Measurements from ENCODE around the gene HRAS.
A peak's percentile ranks its signal among the peaks of the same experiment; 100 is the strongest.

Gene HRAS

DNA sequence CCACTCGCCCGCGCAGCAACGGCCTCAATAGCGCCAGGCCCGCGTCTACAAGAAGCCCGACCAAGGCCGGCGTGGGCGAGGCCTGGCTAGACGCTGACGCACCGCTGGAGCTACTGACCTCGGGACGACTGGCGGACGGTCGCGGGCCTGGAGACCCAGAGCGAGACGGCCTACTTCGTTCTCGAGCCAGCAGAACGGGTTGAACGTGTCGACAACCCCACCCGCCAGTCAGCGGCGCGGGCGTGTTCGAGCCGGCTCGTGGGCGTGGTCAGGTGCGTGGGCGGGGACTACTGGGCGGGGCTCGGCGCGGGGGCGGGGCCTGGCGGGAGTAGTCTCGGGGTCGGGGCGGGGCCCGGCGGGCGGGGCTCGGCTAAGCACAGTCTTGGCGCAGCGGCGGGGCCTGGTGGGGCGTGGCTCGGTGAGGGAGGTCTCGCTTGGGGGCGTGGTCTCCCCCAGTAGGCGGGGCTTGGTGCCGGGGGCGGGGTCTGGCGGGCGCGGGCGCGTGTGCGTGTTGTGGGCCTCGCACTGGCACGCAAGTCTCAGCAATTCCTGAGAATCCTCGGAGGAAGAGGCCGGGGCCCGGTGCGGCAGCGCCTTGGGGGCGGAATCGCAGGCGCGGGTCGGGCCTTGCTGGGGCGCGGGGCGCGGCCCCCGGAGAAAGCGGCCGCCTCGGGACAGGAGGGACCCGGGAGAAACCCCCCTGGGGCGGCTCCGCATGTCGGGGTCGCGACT, 28.2 kb downstream of the HRAS start, which contains the start of gene RNH1:
Gene RNH1 (minus strand): TSS at position 248 of the 732 bp plus-strand sequence. CDS start 5,080 bp downstream, outside the sequence.
- DNase-seq = peak; percentile 100

DNA sequence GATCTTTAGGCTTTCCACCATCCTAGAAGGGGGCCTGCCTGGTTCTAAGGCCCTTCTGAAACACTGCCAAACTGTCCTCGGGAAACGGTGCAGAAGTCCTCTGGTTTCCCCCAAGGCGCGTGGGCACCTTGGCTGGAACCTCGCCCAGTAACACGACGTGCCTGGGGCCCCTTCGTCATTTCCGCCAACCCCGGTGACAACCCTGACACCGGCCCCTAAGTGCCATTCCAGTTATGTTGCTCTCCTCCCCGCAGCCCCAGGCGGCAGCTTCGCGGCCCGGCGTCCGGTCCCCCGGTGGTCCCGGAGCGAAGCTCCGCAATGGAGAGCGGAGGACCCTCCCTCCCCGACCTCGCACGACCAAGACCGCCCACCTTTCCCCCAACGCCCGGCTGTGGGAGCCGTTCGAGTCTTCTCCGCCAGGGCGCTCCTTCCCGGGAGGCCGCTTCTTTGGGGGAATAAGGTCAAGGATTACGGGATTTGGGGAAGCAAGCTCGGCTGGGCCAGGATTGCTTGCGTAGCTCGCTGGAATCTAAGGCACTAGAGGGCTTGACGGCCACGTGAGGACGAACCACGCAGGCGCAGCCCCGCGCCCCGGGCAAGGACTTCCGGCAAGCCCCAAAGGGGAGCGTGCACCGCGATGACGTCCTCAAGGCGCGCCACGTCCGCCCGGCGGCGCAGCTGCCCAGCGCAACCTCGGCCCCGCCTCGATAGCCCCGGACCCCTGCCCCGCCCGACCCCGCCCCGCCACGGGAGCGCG, 29.0 kb downstream of the HRAS start:
- DNase-seq = peak; percentile 99

DNA sequence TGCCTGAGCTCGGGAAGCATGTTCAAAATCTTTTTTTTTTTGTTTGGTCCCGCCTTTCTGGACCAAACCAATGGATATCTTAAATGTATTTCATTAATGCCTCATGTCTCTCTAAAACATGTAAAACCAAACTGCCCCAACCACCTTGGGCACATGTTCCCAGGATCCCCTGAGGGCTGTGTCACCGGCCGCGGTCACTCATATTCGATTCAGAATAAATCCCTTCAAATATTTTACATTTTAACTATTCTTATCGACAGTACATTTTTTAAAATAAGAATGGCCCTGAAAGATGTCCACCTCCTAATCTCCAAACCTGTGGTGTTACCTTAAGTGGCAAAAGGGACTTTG, 30.4 kb downstream of the HRAS start:
- DNase-seq = no peak

DNA sequence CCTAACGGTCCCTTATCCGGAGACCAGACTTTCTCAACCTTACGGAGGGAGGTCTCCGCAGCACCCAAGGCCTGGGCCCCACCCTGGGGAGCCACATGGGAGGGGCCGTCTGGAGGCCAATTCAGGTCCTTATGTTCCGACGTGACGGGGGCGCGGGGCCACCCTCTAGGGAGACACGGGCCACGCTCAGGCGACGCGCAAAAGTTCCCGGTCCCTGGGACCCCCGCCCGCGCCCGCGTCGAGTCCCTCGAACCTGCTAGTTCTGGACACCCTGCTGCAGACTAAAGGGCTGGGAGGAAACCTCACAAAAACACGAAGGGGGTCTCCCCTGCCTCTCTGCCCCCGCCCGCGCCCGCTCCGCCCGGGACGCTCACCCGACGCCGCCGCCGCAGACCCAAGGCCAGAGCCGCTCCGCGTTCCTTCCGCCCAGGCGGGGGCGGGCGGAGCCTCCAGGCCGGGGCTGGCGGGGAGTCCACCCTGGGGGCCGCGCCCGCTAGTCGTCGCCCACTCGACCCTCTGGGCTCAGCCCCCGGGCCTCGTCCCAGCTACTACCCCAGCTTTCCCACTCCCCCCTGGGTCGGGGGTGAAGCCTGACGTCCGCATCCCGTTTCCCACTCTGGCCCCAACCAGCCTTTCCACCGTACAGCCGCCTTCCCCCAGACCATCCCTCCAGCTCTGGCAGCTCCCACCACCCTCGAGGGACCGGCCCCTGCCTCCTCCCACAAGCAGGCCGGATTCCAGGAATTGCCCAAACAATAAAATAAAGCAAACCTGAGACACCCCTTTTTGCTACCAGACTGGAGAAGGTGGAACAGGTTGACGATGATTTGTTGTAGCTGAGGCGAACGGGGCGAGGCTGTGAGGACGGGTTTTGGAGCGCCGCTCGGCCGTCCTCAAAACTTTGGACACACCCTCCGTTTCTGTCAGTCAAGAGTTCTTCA, 31.1 kb downstream of the HRAS start:
- DNase-seq = no peak

DNA sequence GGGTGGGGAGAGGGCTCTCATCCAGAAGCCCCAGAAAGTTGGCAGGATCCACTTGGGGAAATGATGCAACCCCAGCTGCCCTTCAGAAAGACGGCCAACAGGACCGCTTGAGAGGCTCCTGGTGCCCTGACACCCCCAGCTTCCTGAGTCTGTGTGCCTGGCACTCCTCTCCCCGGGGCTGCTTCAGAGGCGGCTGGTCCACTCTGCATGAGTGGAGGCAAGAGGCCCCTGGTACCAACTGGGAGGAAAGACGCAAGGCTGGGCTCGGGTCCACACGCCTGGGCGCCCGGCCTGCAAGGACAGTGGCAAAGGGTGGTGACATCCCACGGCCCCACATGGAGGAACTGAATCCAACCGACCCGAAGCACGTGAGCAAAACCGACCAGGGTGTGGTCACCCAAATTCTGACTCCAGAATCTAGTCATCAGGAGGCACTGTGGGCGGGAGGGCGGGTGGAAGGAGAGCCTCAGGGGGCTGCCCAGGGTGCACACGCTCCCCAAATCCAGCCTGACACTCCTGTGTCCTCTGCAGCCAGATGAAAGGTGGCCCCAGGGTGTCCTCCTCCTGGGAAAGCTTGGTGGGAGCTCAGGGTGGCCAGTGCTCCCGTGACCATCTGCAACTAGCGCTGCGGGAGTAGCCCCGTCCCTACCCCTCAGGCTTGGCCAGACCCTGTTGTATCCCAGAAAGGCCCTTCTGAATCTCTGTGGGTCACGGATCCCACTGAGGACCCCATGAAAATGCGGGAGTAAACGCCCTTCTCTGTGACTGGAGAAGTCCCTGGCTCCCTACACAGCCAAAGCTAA, 32.0 kb downstream of the HRAS start:
- peak; percentile 71 for DNase-seq

DNA sequence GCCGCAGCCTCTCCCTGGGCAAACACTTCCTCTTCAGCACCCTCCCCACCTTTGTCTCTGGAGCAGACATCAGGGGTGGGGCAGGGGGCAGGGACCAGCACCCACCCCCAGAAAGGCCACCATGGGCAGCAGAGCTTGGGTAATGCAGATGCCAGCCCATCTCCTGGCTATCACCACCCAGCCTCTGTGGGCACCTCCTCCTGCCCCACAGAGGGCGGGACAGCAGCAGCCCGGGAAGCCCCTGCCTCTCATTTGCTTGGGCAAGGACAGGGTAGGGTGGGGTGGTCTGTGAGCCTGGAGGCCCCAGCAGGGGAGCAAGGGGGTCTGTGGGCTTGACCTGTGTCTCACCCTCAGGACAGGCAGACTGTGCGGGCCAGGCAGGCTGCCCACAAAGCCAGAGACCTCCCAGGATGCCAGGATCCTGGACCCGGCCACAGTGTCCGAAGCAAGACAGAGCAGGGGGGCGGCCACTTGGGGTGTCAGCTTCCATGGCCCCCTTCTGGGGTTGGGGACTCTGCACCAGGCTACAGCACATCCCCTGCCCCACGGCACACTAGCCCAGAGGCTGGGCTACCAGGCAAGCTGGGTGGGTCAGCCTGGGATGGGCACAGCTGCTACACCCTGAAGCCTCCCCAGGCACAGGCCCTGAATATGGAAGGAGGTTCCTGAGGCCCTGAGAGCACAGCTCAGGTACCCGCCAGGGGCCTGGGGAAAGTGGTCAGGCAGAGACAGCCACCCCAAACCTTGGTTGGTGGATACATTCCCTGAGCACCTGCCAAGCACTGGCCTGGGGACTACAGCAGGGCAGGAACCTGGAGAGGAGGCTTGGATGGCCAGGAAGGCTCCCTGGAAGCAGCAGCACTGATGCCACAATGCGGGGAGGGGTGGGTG, 32.8 kb downstream of the HRAS start:
- no peak for DNase-seq

DNA sequence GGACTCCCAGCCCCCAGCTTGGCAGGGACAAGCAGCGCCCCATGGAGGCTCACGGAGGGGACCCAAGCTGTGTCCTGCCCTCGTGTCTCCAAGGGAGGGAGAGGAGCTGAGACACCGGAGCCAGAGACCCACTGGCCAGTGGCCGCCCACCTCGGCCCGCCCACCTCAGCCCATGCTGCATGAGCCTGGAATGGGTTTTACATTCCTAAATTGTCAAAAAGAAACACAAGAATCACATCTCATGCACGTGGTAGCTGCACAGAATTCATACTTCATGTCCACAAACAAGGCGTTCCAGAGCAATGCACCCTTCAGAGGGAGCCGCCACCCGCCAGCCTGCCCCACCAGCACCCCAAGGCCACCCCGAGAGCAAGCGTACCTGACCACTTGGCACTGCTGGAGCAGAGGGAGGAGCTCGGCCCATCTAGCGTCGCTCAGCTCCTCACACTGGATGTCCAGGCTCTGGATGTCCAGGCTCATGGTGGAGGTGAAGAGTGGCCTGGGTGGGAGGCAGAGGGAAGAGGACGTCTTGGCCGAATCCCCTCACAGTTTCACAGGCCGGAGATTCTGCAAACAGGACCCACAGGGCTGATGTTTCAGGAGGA, 33.6 kb downstream of the HRAS start:
- no peak for DNase-seq

DNA sequence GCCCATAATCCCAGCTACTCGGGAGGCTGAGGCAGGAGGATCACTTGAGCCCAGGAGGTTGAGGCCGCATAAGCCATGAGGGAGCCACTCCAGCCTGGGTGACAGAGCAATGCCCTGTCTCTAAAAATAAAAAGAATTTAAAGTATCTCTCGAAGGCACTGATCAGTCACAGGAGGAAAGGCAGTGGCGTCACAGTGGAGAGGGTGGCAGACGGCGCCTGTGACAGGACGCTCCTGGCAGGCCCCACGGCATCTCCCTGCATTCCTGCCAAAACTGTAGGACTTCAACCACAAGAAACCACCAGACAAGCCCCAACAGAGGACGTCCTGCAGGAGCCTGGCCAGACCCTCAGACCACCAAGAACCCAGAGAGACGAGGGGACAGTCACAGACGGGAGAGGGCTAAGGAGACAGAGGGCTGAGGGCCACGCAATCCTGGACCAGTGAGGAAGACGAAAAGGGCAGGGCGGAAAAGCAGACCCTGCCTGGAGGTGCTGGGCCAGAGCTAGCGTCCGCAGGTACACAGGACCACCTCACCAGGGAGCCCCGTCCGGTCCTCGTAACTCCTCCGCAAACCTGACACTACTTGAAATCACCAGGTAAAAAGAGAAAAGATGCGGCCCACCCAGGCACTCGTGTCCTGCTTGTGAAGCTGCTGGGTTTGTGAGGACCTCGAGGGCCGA, 34.2 kb downstream of the HRAS start:
- no peak for DNase-seq

DNA sequence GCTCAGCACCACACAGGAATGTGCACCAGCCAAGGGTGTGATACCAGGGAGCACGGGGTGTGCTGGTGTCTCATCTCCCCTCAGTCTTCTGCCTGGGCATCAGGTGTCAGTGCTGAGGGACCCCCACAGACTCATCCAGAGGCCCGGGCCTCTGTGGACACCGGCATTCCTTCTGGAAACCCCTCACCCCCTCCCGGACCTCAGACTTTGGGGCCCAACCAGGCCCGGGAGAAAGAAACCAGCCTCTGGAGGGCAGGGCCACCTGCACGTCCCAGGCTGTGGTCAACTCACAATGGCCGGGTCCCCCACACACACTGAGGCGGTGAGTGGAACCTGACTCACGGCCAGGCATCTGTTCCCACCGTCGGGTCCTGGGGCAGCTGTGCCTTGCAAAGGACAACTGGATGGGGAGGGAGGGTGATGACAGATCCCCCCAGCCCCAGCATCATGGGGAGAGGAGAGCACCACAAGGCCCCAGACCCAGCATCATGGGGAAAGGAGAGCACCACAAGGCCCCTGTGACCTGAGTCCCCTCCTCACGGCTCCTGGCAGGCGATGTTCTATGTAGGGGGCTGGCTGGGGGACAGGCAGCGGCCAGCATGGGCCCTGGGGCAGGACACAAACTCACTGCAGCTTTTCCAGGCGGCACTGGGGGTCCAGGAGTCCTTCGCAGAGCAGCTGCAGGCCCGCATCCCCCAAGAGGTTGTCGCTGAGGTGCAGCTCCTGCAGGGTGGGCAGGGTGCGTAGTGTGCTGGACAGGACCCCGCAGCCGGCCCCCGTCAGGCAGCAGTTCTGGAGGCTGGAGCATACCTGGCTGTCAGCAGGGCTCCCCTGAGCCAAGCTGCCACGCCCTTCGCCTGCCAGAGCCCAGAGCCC, 35.9 kb downstream of the HRAS start:
- no peak for DNase-seq

DNA sequence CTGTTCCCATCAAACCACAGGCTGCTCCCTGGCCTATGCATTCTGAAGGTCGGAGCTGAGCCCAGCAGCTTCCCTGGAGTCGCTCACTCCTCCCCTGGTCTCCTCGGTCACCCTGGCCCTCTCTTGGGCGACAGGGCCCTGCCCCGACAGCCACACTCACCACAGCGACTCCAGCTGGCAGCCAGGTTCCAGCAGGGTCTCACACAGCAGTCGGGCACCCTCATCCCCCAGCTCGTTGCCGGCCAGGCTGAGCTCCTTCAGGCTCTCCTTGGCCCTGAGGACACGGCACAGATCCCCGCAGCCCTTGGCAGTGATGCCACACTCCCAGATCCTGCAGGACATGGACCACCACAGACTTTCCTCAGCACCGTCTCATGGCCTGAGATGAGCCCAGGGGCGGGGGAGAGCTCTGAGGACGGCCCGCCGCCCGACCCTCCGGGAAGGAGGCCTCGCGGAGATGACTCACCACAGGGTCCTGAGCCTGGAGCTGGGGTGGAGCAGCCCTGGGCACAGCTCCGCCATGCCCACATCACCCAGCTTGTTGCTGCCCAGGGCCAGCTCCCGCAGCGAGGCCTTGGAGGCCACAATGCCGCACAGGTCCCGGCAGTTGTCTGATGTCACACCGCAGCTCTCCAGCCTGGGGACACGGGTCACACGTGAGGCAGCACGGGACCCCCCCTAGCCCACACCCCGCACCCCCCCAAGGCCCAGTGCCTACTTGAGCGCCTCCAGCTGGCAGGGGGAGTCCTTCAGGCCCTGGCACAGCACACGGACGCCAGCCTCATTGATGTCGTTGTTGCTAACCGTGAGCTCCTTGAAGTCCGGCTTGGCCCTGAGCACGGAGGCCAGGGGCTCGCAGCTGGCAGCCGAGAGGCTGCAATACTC, 36.8 kb downstream of the HRAS start:
- DNase-seq = no peak

DNA sequence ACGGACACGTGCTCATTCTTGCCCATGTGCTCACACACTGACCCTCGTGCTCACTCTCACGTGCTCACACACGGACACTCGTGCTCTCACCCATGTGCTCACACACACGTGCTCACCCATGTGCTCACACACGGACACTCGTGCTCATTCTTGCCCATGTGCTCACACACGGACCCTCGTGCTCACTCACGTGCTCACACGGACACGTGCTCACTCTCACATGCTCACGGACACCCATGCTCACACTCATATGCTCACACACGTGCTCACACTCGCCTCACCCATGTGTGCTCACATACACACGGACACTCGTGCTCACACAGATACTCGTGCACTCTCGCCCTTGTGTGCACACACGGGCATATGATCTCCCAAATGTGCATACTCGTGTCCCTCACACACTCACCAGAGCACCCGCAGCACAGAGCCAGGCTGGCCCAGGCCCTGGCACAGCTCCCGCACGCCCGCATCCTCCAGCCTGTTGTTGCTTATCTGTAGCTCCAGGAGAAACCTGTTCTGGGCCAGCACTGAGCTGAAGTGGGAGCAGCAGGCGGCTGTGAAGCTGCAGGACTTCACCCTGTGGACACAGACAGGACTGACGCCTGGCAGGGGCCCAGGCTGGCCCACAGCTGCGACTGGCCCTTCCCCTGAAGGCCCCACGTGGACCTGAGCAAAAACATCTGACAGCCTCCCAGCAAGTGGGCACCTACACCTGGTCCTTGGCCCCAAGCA, 37.6 kb downstream of the HRAS start:
- no peak for DNase-seq

DNA sequence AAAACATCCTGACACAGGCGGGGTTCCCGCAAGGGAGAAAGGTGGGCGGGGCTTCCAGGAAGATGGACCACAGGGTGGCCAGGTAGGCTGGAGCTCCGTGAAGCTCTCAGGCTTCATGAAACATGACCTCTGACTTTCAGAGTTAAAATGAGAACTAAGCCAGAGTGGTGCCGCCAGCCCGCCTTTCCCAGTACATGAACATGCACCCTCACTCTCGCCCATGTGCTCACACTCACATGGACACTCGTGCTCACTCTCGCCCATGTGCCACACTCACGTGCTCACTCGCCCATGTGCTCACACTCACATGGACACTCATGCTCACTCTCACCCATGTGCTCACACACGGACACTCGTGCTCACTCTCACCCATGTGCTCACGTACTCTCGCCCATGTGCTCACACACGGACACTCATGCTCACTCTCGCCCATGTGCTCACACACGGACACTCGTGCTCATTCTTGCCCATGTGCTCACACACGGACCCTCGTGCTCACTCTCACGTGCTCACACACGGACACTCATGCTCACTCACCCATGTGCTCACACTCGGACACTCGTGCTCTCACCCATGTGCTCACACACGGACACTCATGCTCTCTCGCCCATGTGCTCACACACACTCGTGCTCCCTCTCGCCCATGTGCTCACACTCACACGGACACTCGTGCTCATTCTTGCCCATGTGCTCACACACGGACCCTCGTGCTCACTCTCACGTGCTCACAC, 38.4 kb downstream of the HRAS start:
- no peak for DNase-seq

DNA sequence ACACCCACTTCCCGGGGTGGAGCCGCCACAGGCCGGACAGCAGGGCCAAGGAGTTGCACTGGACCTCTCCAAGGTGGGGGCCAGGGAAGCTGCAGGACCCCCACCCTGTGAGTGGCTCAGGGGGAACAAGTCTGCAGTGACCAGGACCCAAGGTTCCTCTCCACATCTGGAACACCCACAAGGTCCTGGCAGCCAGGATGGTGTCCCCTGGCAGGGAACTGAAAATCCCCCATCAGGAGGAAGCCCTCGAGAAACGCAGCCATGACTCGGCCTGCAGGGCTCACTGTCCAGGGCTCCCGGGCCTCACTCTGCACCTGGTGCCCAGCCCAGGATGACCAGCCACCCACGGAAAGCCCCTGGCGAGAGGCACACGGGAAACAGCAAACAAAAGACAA, 39.8 kb downstream of the HRAS start:
- DNase-seq = no peak

DNA sequence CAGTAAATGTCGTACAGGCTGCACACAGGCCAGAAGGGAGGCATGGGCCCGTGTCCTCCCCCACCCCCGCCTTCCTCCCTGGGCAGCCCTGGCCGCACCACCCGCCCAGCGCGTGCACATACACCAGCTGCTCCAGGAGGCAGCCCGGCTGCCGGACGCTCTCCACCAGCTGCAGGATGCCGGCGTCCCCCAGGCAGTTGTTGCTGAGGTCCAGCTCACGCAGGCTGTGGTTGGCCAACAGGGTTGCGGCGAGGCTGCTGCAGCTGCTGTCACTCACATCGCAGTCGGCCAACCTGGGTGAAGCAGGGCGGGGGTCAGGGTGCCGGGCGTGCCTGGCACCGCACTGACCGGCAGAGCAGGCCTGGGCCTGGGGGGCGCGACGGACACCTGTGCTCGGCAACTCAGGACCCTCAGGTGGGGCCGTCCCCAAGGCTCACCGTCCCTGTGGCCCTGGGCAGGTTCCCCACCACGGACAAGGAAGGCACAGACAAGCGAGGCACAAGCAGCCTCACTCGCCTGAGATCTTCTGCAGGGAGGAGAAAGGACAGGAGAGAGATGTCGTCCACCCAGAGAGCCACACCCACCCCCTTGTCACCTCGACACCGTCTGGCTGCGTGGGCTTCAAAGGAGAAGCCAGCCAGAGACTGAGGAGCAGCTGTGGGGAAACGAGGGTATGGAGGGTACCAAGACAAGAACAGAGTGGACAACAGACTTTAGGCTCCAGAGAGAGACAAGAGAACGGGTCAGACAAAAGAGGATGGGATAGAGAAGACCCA, 40.4 kb downstream of the HRAS start:
- DNase-seq = no peak

DNA sequence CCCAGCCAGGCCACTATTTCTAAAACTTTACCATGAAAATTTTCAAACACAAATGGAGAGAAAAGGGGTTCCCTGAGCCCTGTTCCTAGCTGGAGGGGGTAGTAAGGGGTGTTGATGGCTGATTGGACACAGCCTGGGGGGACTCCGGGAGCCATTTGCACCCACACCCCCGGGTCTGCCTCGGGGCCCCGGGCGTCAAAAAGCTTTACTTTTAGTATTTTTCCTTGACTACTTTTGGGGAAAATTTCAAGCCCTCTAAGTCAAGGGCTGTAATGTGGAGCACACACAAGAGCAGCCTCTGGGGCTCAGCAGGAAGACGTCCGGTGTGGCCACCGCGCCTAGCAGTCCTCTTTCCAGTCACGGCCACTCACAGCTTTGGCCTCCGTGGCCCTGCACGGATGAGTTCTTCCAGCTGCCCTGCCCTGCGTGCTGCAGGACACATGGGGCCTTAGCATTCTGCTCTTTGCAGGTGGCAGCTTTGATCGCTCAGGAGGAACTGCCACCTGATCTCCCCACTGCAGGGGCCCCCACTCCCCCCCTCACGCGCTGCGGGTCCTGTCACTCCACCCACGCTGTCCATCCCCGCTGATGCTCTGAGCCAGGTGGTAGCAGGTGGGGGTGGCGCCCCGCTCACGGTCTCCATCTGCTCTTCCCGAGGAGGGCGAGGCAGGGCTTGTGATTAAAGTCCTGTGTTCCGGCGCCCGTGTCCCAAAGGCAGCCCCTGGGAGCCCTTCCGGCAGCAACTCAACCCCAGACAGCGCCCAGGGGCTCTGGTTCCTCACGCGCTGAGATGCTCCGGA, 42.7 kb downstream of the HRAS start:
- no peak for DNase-seq
